Activated CD4-positive, CD25-positive, alpha-beta regulatory T cell (primary cell): ENCODE measurements around the gene TSHZ3.

Experiments used
- DNase-seq, 4 experiments: peaks; one replicate each; lab custom pipeline; 2025; lab: John Stamatoyannopoulos, UW

TSHZ3 gene

GRCh38 chr19:31337008-31337914 lies 12.0 kb downstream of the TSHZ3 start:
- no peak for DNase-seq

- DNase-seq: no peak
These were observed 13.5 kb downstream of the TSHZ3 start for GRCh38 chr19:31335716-31336115.

GRCh38 chr19:31334849-31335624 lies 14.2 kb downstream of the TSHZ3 start:
- no peak for DNase-seq

GRCh38 chr19:31334101-31334848 lies 15.0 kb downstream of the TSHZ3 start:
- DNase-seq: no peak

GRCh38 chr19:31332096-31332495 lies 17.1 kb downstream of the TSHZ3 start:
- no peak for DNase-seq

- DNase-seq: no peak
These were observed 17.7 kb downstream of the TSHZ3 start for GRCh38 chr19:31331536-31331935.

- DNase-seq: no peak
These were observed 18.5 kb downstream of the TSHZ3 start for GRCh38 chr19:31330761-31331160.

- DNase-seq: no peak
These were observed 19.0 kb downstream of the TSHZ3 start for GRCh38 chr19:31330237-31330636.

GRCh38 chr19:31329819-31330218 lies 19.4 kb downstream of the TSHZ3 start:
- no peak for DNase-seq

- no peak for DNase-seq
These were observed 21.0 kb downstream of the TSHZ3 start for GRCh38 chr19:31328238-31328637.

- no peak for DNase-seq
These were observed 22.8 kb downstream of the TSHZ3 start for GRCh38 chr19:31326329-31327028.

- DNase-seq: no peak
These were observed 23.9 kb downstream of the TSHZ3 start for GRCh38 chr19:31325342-31325741.

GRCh38 chr19:31319465-31319864 lies 29.8 kb downstream of the TSHZ3 start:
- no peak for DNase-seq

GRCh38 chr19:31318790-31319425 lies 30.3 kb downstream of the TSHZ3 start:
- DNase-seq: no peak

GRCh38 chr19:31317570-31317969 lies 31.7 kb downstream of the TSHZ3 start:
- DNase-seq: no peak

- no peak for DNase-seq
These were observed 32.1 kb downstream of the TSHZ3 start for GRCh38 chr19:31317093-31317492.

- DNase-seq: no peak
These were observed 32.9 kb downstream of the TSHZ3 start for GRCh38 chr19:31316201-31316951.

GRCh38 chr19:31315652-31316051 lies 33.6 kb downstream of the TSHZ3 start:
- no peak for DNase-seq

GRCh38 chr19:31314849-31315629 lies 34.2 kb downstream of the TSHZ3 start:
- DNase-seq: no peak

- no peak for DNase-seq
These were observed 35.1 kb downstream of the TSHZ3 start for GRCh38 chr19:31314156-31314555.
